Endothelial cell of umbilical vein (primary cell): Measurements from ENCODE around the gene CEP170.
"Not testable (repeated sequence)": the region's sequence is repeated elsewhere in the genome, so short reads cannot be mapped to it uniquely, and the experiment has no call there.

Experiments used
- CTCF ChIP-seq, 2 donors: IDR thresholded peaks; 1 replicate in 1 of 2; 2 replicates in 1 of 2; pipeline ENCODE4 v1.5.1; 2011; ENCODE audit warnings: low read length in 2 of 2, mild to moderate bottlenecking in 2 of 2, moderate library complexity in 2 of 2, control low read depth in 1 of 2, inconsistent platforms in 1 of 2, low read depth in 1 of 2; ENCODE audit not compliant: insufficient read depth in 1 of 2; ENCODE audit errors: extremely low read depth in 1 of 2
- GATA2 ChIP-seq: IDR thresholded peaks from 2 replicates; pipeline ENCODE4 v1.7.0; 2011; ENCODE audit warnings: low read depth, mild to moderate bottlenecking, moderate library complexity, mixed read lengths, low read length; ENCODE audit not compliant: insufficient read length, insufficient read depth
- MYC ChIP-seq: IDR thresholded peaks from one replicate; pipeline ENCODE4 v1.6.1; 2011; ENCODE audit warnings: mild to moderate bottlenecking, low read depth, low read length
- POLR2A ChIP-seq: IDR thresholded peaks from 2 replicates; pipeline ENCODE4 v1.6.1; 2012; ENCODE audit warnings: low read depth, mild to moderate bottlenecking, control low read depth, low read length
- POLR2AphosphoS5 ChIP-seq: IDR thresholded peaks from 2 replicates; pipeline ENCODE4 v1.6.1; 2012; ENCODE audit warnings: low read depth, mild to moderate bottlenecking, control low read depth, low read length, moderate library complexity; ENCODE audit not compliant: insufficient read depth
- TF ChIP-seq, protein P1 (sequence below): IDR thresholded peaks from 2 replicates; pipeline ENCODE4 v1.6.1; 2011; ENCODE audit not compliant: insufficient read depth, insufficient read length

GRCh38 chr1:243205026-243205501, 50.0 kb downstream of the CEP170 start:
- TF ChIP-seq POLR2A; CTCF (IDR thresholded peaks at IDR 0.05; ENCODE audit: extremely low read depth in 1 of 2, insufficient read depth in 1 of 2, low read depth in 1 of 2, low read length in 2 of 2); POLR2AphosphoS5; GATA2; MYC: not testable (repeated sequence)
- TF ChIP-seq, protein P1, sequence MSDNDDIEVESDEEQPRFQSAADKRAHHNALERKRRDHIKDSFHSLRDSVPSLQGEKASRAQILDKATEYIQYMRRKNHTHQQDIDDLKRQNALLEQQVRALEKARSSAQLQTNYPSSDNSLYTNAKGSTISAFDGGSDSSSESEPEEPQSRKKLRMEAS, result not testable (repeated sequence)
